NCI-H187 treated with DMSO at 0.1 percent for 48 hours (cell line): ENCODE data around the gene C2CD4C.
"Not testable (repeated sequence)": the region's sequence is repeated elsewhere in the genome, so short reads cannot be mapped to it uniquely, and the experiment has no call there.

Experiments
- DNase-seq: peaks from one replicate; lab custom pipeline; 2025; lab: John Stamatoyannopoulos, UW

Gene C2CD4C

DNA sequence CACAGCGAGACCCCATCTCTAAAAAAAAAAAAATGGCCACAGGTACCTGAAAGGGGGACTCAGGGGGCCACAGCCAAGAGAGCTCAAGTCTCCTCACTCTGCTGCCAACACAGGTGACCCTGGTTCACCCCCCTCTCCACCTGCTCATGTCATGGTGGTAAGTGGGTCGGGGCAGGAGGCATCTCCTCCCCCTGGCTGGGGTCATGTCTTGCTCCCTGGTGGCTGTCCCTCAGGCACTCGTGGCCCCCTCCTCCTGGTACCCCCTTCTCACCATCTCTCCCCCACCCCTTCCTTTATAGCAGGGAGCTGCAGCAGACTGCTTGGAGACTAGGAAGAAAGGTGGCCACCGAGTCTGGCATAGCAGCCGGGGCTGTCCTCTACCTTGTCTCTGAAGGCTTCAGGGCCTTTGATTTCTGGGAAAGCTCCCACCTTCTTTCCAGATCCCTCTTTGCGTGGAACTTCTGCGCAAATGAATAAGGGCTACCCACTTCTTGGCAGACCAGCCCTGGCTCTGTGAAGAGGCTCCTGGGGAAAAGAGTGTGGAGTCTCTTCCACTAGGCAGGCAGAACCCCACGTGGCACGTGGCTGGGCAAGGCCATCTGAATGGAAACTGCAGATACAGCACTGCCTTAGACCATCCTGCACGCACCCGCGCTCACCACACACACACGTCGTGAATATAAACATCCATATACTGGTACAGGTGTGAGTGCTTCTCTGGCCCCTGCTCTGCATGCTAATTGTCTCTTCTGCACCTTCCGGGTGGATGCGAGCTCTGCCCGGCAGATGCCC is 44.3 kb downstream of the C2CD4C start:
- DNase-seq: no peak

GRCh38 chr19:362683-363082 is 46.3 kb downstream of the C2CD4C start:
- DNase-seq: no peak

GRCh38 chr19:362154-362553 is 46.8 kb downstream of the C2CD4C start:
- no peak for DNase-seq

DNA sequence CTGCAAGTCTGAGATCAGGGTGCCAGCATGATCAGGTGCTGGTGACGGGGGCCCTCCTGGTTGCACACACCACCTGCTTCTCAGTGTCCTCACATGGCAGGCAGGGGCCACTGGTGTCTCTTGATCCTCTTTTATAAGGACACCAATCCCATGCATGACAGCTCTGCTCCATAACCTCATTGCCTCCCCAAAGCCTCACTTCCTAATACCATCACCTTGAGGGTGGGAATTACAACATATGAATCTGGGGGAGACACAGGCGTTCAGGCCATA is 49.4 kb downstream of the C2CD4C start:
- no peak for DNase-seq

- not testable (repeated sequence) for DNase-seq
Measured at GRCh38 chr19:355536-355935, 53.4 kb downstream of the C2CD4C start.
